ENCODE measurements around the gene ALKAL2. TPM values are rescaled to one million over a fixed set of nuclear protein-coding genes. Genes with fewer than 3 reads are reported as not detected.

The ALKAL2 gene
- polyA plus RNA-seq, 1 of the 3 experiments (the other 2 are of a cell fraction) = not detected

DNA sequence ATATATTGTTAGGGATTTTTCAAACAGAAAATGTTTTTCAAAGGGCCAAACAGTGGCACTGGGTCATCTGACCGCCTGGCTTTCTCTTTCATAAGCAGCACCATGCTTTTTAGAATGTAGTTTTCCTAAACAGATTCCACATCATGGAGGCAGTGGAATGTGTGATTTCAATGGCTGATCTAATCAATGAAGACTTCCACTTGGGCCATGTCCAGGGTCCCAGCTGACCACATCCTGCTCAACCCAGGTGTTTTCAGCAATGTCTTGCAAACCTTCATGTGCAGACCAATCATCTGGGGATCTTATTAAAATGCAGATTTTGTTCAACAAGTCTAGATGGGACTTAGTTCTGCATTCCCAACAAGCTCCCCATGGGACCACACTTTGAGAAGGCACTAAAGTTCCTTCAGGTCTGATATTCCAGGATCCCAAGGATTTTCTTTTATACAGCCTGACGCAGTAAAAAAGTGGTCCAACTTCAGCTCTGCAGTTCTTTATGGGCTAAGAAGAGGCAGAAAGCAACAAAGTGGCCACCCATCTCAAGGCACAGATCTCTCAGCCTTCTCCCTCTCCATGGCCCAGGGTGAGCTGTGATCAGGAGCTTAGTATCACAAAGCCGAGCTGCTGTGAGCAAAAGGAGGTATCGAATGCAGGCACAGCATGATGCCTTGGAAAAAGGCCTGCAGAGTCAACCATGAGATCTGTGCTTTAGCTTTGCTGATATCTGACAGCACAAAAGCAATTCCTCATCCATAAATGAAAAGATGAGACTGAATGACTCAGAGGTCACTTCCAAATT lies 3.7 kb downstream of the ALKAL2 start:
- POLR2A ChIA-PET = no interaction called here
- WGBS (ENCODE audit: low lambda C conversion rate) = 97% methylated on average over 4 of the region's 4 CpGs
- TF ChIP-seq MEF2A (IDR thresholded peaks at IDR 0.05; ENCODE audit: borderline replicate concordance, low read depth) (no peak), RXRA (IDR thresholded peaks at IDR 0.05; ENCODE audit: borderline replicate concordance, low read depth) (no peak), RFX5 (IDR thresholded peaks at IDR 0.05; ENCODE audit: low read length) (no peak), IRF3 (IDR thresholded peaks at IDR 0.05; ENCODE audit: low read depth, low read length) (no peak), MXI1 (IDR thresholded peaks at IDR 0.05; ENCODE audit: low read depth, low read length) (no peak)
- peaks cover 12% of the 10 kb centered on the region for H3K27me3 ChIP-seq (ENCODE audit: insufficient read depth)
- CTCF ChIA-PET = interaction anchor here (1.3 to 1.9 kb wide), 2 partner anchors 23 to 48 kb away, joined by 3 to 5 read pairs; no protein-coding TSS in a partner anchor
- H3F3A ChIP-seq (replicated peaks; ENCODE audit: insufficient read depth) = peaks cover 6% of the 10 kb centered on the region
- no peaks in the 10 kb centered on the region for H4K20me1 ChIP-seq (ENCODE audit: insufficient read depth)
- H3K79me2 ChIP-seq (ENCODE audit: insufficient read depth) = no peaks in the 10 kb centered on the region
- H3K27ac ChIP-seq (ENCODE audit: low read depth in 2 of 2, low read length in 1 of 2) = no peak overlapping the region
- DNase-seq = no peak
- no peak overlapping the region for H3K4me3 ChIP-seq (ENCODE audit: low read depth in 2 of 2, low read length in 1 of 2)
- H3K4me1 ChIP-seq (ENCODE audit: control insufficient read depth in 1 of 2, insufficient read depth in 2 of 2, low read depth in 1 of 2, low read length in 1 of 2) = peaks cover 0 to 6% of the 10 kb centered on the region in 2 experiments; a peak in 1 of 4 replicates
- H3K4me2 ChIP-seq = no peak overlapping the region
- no peak overlapping the region for H2AFZ ChIP-seq (ENCODE audit: low read depth)
- H3K36me3 ChIP-seq (replicated peaks in 1 of 2; ENCODE audit: control insufficient read depth in 1 of 2, insufficient read depth in 2 of 2, low read length in 1 of 2) = peaks cover 13 to 40% of the 10 kb centered on the region in 2 experiments
- H3K9me3 ChIP-seq = no peaks in the 10 kb centered on the region
- H3K9me2 ChIP-seq = no peaks in the 10 kb centered on the region
- H3K9ac ChIP-seq = no peak overlapping the region

DNA sequence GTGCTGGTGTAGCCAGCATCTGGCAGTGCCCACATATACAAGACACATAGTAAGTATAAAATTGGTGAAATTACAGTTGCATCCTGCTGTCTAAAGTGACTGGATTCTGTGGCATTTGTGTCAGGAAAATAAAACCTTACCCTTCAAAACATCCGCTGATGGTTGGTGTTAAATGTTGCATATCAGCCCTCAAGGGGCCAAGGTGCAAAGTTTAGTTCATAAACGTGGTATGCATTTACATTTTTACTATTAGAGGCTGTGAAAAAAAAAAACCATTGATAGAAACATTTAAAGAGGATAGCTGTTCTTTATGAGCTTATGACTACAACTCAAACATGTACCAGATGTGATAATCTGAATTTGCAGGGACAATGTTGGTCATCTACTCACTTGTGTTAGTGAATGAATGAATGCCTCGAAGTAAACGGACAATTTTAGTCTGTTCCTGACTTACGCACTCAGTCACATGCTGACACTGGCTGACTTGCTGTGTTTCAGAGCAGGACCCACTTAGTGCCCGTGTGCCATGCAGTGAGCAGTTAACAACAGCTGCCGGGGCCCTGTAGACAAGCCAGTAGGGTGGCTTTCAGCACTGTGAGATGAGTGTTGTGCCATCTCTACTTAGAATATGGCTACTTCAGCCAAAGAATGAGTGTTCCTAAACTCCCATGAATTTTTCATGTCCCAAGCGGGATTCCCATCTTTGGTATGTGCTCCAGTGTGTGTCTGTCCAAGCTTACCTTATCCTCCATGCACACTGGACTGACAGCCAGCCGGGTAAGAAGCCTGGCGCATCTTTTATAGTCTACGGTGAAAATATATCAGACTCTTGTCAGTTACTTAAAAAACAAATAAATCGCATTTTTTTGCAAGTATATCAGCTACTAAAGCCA lies 5.3 kb downstream of the ALKAL2 start:
- ChIA-PET POLR2A (no interaction called here), CTCF (interaction anchor here (1.2 to 1.7 kb wide), 3 partner anchors 8 to 50 kb away, joined by 3 to 8 read pairs (median 3); no protein-coding TSS in a partner anchor)
- no peak overlapping the region for H3K9ac ChIP-seq
- H4K20me1 ChIP-seq (ENCODE audit: insufficient read depth) = no peaks in the 10 kb centered on the region
- no peak overlapping the region for H2AFZ ChIP-seq (ENCODE audit: low read depth)
- peaks cover 6% of the 10 kb centered on the region; the same call in 1 of the 2 replicates for H3K79me2 ChIP-seq (ENCODE audit: insufficient read depth)
- H3K36me3 ChIP-seq (replicated peaks in 1 of 2; ENCODE audit: control insufficient read depth in 1 of 2, insufficient read depth in 2 of 2, low read length in 1 of 2) = peaks cover 27 to 56% of the 10 kb centered on the region in 2 experiments
- H3K4me2 ChIP-seq = no peak overlapping the region
- H3K9me2 ChIP-seq = no peaks in the 10 kb centered on the region
- H3F3A ChIP-seq (replicated peaks; ENCODE audit: insufficient read depth) = peaks cover 6% of the 10 kb centered on the region
- no peak for DNase-seq
- 98% methylated on average over 12 of the region's 12 CpGs for WGBS (ENCODE audit: low lambda C conversion rate)
- H3K27ac ChIP-seq (ENCODE audit: low read depth in 2 of 2, low read length in 1 of 2) = no peak overlapping the region
- H3K4me3 ChIP-seq (ENCODE audit: low read depth in 2 of 2, low read length in 1 of 2) = no peak overlapping the region
- H3K27me3 ChIP-seq (ENCODE audit: insufficient read depth) = peaks cover 9% of the 10 kb centered on the region; the same call in 1 of the 2 replicates
- H3K9me3 ChIP-seq = no peaks in the 10 kb centered on the region
- peaks cover 0 to 5% of the 10 kb centered on the region in 2 experiments; a peak in 1 of 4 replicates for H3K4me1 ChIP-seq (ENCODE audit: control insufficient read depth in 1 of 2, insufficient read depth in 2 of 2, low read depth in 1 of 2, low read length in 1 of 2)
- TF ChIP-seq RAD21 (IDR thresholded peaks at IDR 0.05; ENCODE audit: low read length) (no peak), TEAD4 (IDR thresholded peaks at IDR 0.05; ENCODE audit: borderline replicate concordance, insufficient read depth) (no peak), RFX5 (IDR thresholded peaks at IDR 0.05; ENCODE audit: low read length) (no peak), RXRA (IDR thresholded peaks at IDR 0.05; ENCODE audit: borderline replicate concordance, low read depth) (no peak), EZH2phosphoT487 (IDR thresholded peaks at IDR 0.05; ENCODE audit: borderline replicate concordance, low read depth) (no peak), NFIC (IDR thresholded peaks at IDR 0.05; ENCODE audit: borderline replicate concordance) (no peak), USF2 (IDR thresholded peaks at IDR 0.05; ENCODE audit: borderline replicate concordance, low read depth, low read length) (no peak), FOXJ3 (CRISPR knock-in tag; IDR thresholded peaks at IDR 0.05) (no peak), JUND (IDR thresholded peaks at IDR 0.05) (no peak), ELF1 (IDR thresholded peaks at IDR 0.05) (no peak), POLR2AphosphoS5 (IDR thresholded peaks at IDR 0.05; ENCODE audit: low read depth, low read length) (no peak)
- TF ChIP-seq, protein P1, sequence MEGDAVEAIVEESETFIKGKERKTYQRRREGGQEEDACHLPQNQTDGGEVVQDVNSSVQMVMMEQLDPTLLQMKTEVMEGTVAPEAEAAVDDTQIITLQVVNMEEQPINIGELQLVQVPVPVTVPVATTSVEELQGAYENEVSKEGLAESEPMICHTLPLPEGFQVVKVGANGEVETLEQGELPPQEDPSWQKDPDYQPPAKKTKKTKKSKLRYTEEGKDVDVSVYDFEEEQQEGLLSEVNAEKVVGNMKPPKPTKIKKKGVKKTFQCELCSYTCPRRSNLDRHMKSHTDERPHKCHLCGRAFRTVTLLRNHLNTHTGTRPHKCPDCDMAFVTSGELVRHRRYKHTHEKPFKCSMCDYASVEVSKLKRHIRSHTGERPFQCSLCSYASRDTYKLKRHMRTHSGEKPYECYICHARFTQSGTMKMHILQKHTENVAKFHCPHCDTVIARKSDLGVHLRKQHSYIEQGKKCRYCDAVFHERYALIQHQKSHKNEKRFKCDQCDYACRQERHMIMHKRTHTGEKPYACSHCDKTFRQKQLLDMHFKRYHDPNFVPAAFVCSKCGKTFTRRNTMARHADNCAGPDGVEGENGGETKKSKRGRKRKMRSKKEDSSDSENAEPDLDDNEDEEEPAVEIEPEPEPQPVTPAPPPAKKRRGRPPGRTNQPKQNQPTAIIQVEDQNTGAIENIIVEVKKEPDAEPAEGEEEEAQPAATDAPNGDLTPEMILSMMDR (IDR thresholded peaks at IDR 0.05) = no peak
- TF ChIP-seq, protein P2, sequence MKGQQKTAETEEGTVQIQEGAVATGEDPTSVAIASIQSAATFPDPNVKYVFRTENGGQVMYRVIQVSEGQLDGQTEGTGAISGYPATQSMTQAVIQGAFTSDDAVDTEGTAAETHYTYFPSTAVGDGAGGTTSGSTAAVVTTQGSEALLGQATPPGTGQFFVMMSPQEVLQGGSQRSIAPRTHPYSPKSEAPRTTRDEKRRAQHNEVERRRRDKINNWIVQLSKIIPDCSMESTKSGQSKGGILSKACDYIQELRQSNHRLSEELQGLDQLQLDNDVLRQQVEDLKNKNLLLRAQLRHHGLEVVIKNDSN (IDR thresholded peaks at IDR 0.05; ENCODE audit: borderline replicate concordance, low read depth) = no peak

All from SK-N-SH (cell line).